HEK293 (cell line): ENCODE measurements around the gene WLS.
A peak's percentile ranks its signal among the peaks of the same experiment; 100 is the strongest.
"Not testable (repeated sequence)": the region's sequence is repeated elsewhere in the genome, so short reads cannot be mapped to it uniquely, and the experiment has no call there.

ENCODE experiments used
- CTCF ChIA-PET: fragments of 350-600 bp; formaldehyde crosslinking; extraction: SDS; loops from one replicate; lab custom pipeline; 2021; ENCODE audit warnings: antibody characterized with exemption; lab: Yijun Ruan, JAX
- POLR2A ChIA-PET: fragments of 300-600 bp; formaldehyde crosslinking; extraction: SDS; loops from one replicate; lab custom pipeline; 2020; ENCODE audit warnings: antibody characterized with exemption, inconsistent platforms; lab: Yijun Ruan, JAX
- H3K27ac ChIP-seq: fragments of 200-500 bp; sonication (Bioruptor generic); 2 replicates; pipeline ENCODE4 v1.5.1; 2014; ENCODE audit warnings: low read depth, low read length, control low read depth, inconsistent platforms; ENCODE audit errors: extremely low read depth
- H3K36me3 ChIP-seq, 2 experiments: fragments of 200-500 bp in 1 of 2; sonication (Bioruptor generic) in 1 of 2; 1 replicate in 1 of 2; 2 replicates in 1 of 2; pipeline ENCODE4 v1.5.1; 2014 to 2017; ENCODE audit warnings: inconsistent platforms in 2 of 2, low read length in 2 of 2; ENCODE audit not compliant: control insufficient read depth in 2 of 2, insufficient read depth in 1 of 2
- H3K4me1 ChIP-seq: fragments of 200-500 bp; sonication (Bioruptor generic); 2 replicates; pipeline ENCODE4 v1.5.1; 2014; ENCODE audit warnings: mild to moderate bottlenecking, low read length, inconsistent platforms; ENCODE audit not compliant: control insufficient read depth, insufficient read depth
- H3K4me3 ChIP-seq: 2 replicates; pipeline ENCODE4 v1.5.1; 2011; ENCODE audit warnings: low read depth, mild to moderate bottlenecking, control low read depth, low read length, moderate library complexity
- H3K9me3 ChIP-seq: fragments of 200-500 bp; sonication (Bioruptor generic); 2 replicates; pipeline ENCODE4 v1.5.1; 2014; ENCODE audit warnings: low read depth, low read length, inconsistent platforms; ENCODE audit not compliant: control insufficient read depth, insufficient read depth
- IKZF3 ChIP-seq: fragments of 450-650 bp; IDR thresholded peaks from 2 replicates; pipeline ENCODE4 v1.5.0; 2018; ENCODE audit warnings: missing biosample characterization, mild to moderate bottlenecking, missing genetic modification characterization, moderate library complexity
- ZFP37 ChIP-seq: fragments of 450-650 bp; formaldehyde crosslinking; IDR thresholded peaks from 2 replicates; pipeline ENCODE4 v1.5.1; 2016; ENCODE audit warnings: missing biosample characterization, missing genetic modification characterization
- ZNF133 ChIP-seq: fragments of 450-650 bp; formaldehyde crosslinking; IDR thresholded peaks from 2 replicates; pipeline ENCODE4 v1.5.1; 2016; ENCODE audit warnings: missing biosample characterization, missing genetic modification characterization
- ZNF169 ChIP-seq: fragments of 450-650 bp; formaldehyde crosslinking; IDR thresholded peaks from 2 replicates; pipeline ENCODE4 v1.5.1; 2016; ENCODE audit warnings: missing biosample characterization, missing genetic modification characterization
- ZNF324 ChIP-seq: fragments of 450-650 bp; formaldehyde crosslinking; IDR thresholded peaks from 2 replicates; pipeline ENCODE4 v1.5.1; 2016; ENCODE audit warnings: missing biosample characterization, missing genetic modification characterization
- ZNF549 ChIP-seq: fragments of 450-650 bp; IDR thresholded peaks from 2 replicates; pipeline ENCODE4 v1.5.1; 2018; ENCODE audit warnings: missing biosample characterization, missing genetic modification characterization, mild to moderate bottlenecking, inconsistent platforms, moderate library complexity
- ZNF707 ChIP-seq: fragments of 450-650 bp; formaldehyde crosslinking; IDR thresholded peaks from 2 replicates; pipeline ENCODE4 v1.5.1; 2016; ENCODE audit warnings: missing biosample characterization, missing genetic modification characterization
- ZSCAN16 ChIP-seq: fragments of 450-650 bp; formaldehyde crosslinking; IDR thresholded peaks from 2 replicates; pipeline ENCODE4 v1.5.1; 2016; ENCODE audit warnings: missing biosample characterization, missing genetic modification characterization
- TF ChIP-seq, protein P1 (sequence below): fragments of 450-650 bp; formaldehyde crosslinking; IDR thresholded peaks from 2 replicates; pipeline ENCODE4 v1.5.1; 2016; ENCODE audit warnings: missing biosample characterization, missing genetic modification characterization
- TF ChIP-seq, protein P2 (sequence below): fragments of 450-650 bp; formaldehyde crosslinking; IDR thresholded peaks from 2 replicates; pipeline ENCODE4 v1.5.1; 2016; ENCODE audit warnings: missing biosample characterization, missing genetic modification characterization, borderline replicate concordance
- TF ChIP-seq, protein P3 (sequence below): fragments of 450-650 bp; formaldehyde crosslinking; IDR thresholded peaks from 2 replicates; pipeline ENCODE4 v1.5.1; 2017; ENCODE audit warnings: missing biosample characterization, missing genetic modification characterization

Gene WLS

DNA sequence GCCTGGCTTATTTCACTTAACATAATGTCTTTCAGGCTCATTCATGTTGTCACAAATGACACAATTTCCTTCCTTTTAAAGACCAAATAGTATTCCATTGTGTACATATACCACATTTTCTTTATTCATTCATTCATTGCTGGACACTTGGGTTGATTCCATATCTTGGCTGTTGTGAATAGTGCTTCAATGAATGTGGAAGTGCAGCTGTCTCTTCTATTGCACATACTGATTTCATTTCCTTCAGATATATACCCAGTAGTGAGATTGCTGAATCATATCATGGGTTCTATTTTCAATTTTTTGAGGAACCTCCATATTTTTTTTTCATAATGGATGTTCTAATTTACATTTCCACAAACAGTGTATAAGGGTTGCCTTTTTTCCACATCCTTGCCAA lies 38.6 kb upstream of the WLS start (continued):
- TF ChIP-seq ZNF707 (tag by site-specific recombination) (no peak), ZNF324 (tag by site-specific recombination) (no peak)
- TF ChIP-seq, protein P1, sequence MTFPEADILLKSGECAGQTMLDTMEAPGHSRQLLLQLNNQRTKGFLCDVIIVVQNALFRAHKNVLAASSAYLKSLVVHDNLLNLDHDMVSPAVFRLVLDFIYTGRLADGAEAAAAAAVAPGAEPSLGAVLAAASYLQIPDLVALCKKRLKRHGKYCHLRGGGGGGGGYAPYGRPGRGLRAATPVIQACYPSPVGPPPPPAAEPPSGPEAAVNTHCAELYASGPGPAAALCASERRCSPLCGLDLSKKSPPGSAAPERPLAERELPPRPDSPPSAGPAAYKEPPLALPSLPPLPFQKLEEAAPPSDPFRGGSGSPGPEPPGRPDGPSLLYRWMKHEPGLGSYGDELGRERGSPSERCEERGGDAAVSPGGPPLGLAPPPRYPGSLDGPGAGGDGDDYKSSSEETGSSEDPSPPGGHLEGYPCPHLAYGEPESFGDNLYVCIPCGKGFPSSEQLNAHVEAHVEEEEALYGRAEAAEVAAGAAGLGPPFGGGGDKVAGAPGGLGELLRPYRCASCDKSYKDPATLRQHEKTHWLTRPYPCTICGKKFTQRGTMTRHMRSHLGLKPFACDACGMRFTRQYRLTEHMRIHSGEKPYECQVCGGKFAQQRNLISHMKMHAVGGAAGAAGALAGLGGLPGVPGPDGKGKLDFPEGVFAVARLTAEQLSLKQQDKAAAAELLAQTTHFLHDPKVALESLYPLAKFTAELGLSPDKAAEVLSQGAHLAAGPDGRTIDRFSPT (tag by site-specific recombination): no peak

DNA sequence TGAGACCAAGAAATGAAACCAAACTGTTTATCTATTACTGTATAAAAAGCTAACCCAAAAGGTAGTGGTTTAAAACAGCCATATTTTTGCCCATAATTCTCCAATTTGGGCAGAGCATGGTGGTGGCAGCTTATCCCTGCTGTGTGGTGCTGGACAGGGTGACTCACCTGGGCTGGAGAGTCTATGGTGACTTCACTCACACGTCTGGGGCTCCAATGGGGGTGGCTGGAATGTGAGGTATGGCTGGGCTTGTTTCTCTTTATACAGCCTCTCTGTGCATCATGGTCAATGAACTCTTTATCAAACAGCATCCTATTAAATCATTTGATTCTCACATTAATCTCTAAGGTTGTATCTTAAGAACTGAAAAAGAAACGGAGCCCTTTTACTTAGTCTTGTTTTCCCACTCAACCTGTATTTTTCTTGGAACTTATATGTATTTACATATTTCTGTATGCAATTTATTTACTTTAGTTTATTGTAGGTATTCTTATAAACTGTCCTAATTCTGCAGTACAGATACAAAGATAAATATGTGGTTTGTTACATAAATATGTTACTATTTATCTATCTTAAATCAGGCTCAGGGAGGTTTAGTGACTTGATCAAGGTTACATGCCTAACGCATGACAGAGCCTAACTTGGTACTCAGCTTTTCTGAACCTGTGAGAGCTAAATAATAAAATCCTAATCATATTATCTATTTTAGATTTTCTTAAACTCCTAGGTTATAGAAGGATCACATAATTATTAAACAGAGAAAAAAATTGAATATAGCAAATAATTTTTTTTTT lies 37.5 kb upstream of the WLS start:
- POLR2A ChIA-PET: no interaction called here
- no peaks in the 10 kb centered on the region for H3K4me1 ChIP-seq
- H3K4me3 ChIP-seq: no peak overlapping the region
- CTCF ChIA-PET: interaction anchor here (0.6 kb wide), 1 partner anchor 10 kb away, joined by 3 read pairs; no protein-coding TSS in a partner anchor
- TF ChIP-seq, protein P2, sequence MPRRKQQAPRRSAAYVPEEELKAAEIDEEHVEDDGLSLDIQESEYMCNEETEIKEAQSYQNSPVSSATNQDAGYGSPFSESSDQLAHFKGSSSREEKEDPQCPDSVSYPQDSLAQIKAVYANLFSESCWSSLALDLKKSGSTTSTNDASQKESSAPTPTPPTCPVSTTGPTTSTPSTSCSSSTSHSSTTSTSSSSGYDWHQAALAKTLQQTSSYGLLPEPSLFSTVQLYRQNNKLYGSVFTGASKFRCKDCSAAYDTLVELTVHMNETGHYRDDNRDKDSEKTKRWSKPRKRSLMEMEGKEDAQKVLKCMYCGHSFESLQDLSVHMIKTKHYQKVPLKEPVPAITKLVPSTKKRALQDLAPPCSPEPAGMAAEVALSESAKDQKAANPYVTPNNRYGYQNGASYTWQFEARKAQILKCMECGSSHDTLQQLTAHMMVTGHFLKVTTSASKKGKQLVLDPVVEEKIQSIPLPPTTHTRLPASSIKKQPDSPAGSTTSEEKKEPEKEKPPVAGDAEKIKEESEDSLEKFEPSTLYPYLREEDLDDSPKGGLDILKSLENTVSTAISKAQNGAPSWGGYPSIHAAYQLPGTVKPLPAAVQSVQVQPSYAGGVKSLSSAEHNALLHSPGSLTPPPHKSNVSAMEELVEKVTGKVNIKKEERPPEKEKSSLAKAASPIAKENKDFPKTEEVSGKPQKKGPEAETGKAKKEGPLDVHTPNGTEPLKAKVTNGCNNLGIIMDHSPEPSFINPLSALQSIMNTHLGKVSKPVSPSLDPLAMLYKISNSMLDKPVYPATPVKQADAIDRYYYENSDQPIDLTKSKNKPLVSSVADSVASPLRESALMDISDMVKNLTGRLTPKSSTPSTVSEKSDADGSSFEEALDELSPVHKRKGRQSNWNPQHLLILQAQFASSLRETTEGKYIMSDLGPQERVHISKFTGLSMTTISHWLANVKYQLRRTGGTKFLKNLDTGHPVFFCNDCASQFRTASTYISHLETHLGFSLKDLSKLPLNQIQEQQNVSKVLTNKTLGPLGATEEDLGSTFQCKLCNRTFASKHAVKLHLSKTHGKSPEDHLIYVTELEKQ (tag by site-specific recombination): no peak
- TF ChIP-seq, protein P1 (tag by site-specific recombination): 0 out of 2 replicates have a peak, but pooled peaks have one; percentile 24
- TF ChIP-seq ZFP37 (tag by site-specific recombination) (peak; percentile 47; the same call in 1 of the 2 replicates), IKZF3 (tag by site-specific recombination) (no peak)
- H3K27ac ChIP-seq: no peak overlapping the region
- H3K36me3 ChIP-seq: no peaks in the 10 kb centered on the region
- no peaks in the 10 kb centered on the region for H3K9me3 ChIP-seq

DNA sequence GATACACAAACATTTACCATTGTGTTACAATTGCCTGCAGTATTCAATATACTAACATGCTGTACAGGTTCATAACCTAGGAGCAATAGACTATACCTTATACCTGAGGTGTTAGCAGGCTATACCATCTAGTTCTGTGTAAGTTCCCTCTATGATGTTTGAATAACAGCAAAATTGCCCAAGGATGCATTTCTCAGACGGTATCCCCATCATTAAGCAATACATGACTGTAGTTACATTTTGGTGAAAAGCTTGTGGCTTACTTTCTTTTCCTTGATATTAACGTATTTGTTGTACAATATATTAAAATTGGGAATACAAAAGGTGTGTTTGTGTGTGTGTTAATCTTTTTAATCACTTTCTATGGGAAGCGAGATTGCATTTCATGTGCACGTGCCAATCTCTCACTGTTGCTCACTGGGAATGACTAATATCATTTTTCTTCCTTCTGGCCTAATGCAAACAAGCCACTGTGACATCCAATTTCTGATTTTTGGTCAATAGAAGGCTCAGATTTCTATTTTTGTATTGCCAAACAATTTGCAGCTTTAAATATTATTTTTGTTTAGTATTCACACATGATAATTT lies 36.7 kb upstream of the WLS start:
- Histone ChIP-seq H3K27ac (no peak overlapping the region), H3K36me3 (no peaks in the 10 kb centered on the region), H3K4me1 (no peaks in the 10 kb centered on the region), H3K4me3 (no peak overlapping the region), H3K9me3 (no peaks in the 10 kb centered on the region)
- POLR2A ChIA-PET: no interaction called here
- no peak for TF ChIP-seq ZNF549 (tag by site-specific recombination)
- TF ChIP-seq ZSCAN16 (tag by site-specific recombination): no peak
- TF ChIP-seq ZNF169: no peak
- TF ChIP-seq ZNF133 (tag by site-specific recombination): no peak
- TF ChIP-seq, protein P3, sequence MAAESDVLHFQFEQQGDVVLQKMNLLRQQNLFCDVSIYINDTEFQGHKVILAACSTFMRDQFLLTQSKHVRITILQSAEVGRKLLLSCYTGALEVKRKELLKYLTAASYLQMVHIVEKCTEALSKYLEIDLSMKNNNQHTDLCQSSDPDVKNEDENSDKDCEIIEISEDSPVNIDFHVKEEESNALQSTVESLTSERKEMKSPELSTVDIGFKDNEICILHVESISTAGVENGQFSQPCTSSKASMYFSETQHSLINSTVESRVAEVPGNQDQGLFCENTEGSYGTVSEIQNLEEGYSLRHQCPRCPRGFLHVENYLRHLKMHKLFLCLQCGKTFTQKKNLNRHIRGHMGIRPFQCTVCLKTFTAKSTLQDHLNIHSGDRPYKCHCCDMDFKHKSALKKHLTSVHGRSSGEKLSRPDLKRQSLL (tag by site-specific recombination): no peak
- CTCF ChIA-PET: no interaction called here

DNA sequence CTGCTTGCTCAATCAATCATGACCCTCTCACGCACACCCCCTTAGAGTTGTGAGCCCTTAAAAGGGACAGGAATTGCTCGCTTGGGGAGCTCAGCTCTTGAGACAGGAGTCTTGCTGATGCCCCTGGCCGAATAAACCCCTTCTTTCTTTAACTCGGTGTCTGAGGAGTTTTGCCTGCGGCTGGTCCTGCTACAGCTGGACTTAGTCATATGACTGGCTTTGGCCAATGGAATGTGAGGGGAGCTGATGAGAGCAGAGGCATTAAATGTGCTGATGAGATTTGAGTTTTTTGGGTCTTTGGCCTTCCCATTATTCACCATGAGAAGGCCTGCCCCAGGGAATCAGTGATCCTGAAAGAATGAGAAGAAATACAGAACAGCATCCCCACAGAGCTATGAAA lies 24.5 kb upstream of the WLS start:
- H3K27ac ChIP-seq, POLR2A ChIA-PET, H3K9me3 ChIP-seq, H3K4me1 ChIP-seq, H3K36me3 ChIP-seq, H3K4me3 ChIP-seq: not testable (repeated sequence)
- CTCF ChIA-PET: interaction anchor here (0.7 kb wide), 1 partner anchor 136 kb away, joined by 3 read pairs; no protein-coding TSS in a partner anchor
